NCI-H526 treated with DMSO at 0.1 percent for 48 hours (cell line): ENCODE data around the gene GLT6D1.
"Not testable (repeated sequence)": the region's sequence is repeated elsewhere in the genome, so short reads cannot be mapped to it uniquely, and the experiment has no call there.

Experiments
- DNase-seq: peaks from one replicate; lab custom pipeline; 2025; lab: John Stamatoyannopoulos, UW

Gene GLT6D1

DNA sequence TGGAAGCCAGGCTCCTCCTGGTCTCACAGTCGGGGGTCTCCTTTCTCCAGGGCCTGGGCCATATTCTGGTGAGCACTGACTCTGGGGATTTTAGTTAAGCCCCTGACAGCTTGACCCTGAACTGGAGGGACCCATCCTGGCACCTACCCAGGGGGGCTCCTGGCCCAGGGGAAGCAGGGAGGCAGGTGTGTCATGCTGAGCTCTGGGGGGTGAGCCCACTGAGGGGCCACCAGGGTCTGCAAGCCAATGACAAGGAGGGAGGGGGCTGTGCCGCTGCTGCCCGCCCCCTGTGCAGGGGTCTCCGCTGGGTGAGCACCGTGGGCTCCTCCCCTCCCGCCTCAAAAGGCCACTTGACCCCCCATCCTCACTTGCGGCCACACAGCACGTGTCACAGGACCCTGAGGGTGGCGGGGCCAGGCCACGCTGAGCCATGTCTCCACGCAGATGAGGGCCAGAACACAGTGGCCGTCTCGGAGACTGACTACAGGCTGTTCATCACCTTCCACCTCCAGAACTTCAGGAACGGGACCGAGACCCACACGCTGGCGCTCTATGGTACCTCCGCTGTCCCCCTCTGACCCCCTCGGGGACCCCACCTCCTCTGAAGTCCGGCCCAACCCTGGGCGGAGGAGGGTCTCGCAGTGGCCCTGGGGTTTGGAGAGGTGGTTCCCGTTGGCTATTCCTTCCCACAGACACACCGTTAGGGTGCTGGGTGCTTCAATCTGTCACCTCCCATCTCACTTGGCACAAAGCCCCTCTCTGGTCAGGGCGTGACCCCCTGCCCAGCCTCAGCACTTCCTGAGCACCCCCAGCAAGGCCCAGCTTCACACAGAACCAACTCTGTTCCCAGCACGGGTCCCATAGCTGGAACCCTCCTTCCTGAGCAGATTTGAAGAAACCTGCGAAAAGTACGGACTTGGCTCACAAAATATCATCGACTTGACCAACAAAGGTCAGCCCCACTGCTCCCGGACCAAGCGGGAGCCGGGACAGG is 25.8 kb upstream of the GLT6D1 start:
- no peak for DNase-seq

DNA sequence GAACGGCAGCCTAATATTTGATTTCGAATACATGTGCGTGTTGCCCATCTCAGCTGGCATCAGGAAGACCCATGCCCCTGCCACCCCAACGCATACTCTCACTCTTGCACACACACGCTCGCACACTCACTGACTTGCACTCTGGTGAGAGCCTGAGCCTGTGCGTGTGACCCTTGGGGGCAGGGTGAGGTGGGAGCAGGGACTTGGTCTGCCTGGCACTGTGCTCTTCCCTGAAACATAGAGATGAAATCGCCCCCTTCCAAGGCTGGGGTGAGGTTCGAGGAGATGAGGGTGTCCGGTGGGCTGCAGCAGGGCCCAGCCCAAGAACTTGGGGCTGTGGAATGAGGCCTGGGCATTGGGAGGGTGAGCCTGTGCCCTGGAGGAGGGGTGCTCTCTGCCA is 24.9 kb upstream of the GLT6D1 start:
- no peak for DNase-seq

DNA sequence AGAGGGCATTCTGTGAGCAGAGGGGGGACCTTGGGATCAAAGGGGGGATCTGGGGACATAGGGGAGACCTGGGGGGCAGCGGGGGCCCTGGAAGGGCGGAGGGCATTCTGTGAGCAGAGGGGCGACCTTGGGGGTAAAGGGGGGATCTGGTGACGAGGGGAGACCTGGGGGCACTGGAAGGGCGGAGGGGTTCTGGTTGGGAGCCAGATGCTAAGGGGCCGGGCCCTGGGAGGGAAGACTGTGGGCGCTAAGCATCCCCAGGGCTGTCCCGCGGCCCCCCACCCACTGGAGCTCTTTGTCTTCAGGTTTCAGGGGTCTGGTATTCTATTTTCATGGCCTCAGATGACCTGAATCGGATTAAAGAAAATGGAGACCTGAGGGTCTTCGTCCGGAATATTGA is 24.5 kb upstream of the GLT6D1 start:
- DNase-seq, result no peak

DNA sequence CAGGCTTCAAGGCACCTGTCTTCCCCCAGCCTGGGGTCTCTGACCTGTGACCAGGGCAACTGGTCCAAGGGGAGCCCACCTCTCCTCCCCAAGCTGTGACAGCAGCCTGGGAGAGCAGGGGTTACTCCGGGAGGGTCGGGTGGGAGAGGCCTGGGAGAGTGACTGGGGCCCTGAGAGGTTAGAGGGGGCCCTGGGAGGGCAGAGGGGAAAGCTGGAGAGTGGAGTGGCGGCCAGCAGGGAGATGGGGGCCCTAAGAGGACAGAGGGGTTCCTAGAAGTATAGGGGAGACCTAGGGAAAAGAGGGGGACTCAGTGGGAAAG is 24.1 kb upstream of the GLT6D1 start:
- no peak for DNase-seq

DNA sequence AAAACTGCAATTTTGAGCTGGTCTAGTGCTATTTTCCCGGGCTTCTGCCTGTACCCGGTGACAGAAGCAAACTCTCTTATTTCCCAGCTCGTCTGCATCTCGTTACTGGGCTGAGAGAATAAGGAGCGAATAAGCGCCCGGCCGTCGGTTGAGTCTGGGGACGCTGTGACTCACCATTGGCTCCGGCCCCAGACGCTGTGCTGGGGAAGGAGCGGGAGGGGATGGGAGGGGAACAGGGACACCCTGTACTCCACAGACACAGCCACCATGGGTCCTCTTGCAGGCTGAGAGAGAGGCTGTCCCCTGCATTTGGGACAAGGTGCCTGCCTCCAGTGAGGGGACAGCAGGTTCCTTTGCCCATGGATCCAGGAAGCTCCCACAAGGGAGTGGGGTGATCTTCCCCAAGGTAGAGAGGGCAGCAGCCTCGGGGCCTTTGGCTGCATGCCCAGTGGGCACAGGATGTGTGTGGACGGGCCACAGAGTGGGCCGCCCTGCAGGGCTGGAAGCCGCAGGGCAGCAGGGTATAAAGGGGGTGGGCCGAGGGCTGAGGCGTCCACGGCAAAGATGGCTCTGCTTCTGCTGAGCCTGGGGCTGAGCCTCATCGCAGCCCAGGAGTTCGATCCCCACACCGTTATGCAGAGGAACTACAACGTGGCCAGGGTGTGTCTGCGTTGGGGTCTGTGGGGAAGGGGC is 23.6 kb upstream of the GLT6D1 start, which contains the start of gene LCN9:
TSS of gene LCN9 (plus strand) at position 552 of the 693 bp plus-strand sequence. CDS start at position 565, 13 bp downstream.
- no peak for DNase-seq

DNA sequence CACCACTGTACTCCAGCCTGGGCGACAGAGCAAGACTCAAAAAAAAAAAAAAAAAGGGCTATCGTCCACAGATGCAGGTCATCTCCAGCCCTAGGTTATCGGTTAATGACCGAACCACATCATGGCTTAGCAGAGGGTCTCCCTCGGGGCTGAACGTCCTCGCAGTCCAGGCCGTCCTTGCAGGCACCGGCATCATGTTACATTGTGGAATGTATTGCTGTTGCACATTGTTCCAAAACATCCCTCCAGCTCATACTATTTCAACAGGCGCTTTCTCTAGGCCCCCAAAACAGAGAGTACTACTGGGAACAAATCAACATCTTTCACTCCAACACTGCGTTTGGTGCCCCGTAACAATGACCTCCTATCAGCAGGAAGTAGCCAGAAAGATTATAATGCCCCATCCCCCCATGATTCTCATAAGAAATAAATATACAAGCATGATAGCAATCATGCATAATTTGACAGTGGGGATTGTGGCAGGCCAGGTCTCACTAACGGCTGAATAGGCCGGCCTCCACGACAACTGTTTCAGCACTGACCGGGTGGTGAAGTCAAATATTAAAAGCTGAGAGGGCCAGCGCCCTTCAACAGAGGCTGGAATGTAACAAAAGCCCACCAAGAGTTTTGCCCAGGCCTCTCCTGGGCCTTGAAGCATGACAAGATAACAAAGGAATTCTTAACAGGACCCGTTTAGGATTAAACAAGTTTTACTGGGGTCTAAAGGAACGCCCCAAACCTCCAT is 22.6 kb upstream of the GLT6D1 start:
- no peak for DNase-seq

DNA sequence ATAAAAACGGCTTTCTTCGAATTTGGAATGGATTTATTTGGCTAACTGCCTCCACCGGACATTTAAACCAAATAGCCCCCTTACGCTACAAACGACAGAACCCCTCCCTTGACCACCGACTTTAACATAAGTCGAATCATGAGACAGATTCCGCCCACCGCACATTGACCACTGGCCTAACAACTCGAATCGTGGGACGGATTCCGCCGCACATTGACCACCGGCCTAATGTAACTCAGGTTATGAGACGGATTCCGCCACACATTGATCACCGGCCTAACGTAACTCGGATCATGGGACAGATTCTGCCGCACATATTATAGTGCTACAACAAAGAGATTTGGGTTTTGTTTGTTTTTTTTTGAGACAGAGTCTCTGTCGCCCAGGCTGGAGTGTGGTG is 21.1 kb upstream of the GLT6D1 start:
- DNase-seq, result no peak

DNA sequence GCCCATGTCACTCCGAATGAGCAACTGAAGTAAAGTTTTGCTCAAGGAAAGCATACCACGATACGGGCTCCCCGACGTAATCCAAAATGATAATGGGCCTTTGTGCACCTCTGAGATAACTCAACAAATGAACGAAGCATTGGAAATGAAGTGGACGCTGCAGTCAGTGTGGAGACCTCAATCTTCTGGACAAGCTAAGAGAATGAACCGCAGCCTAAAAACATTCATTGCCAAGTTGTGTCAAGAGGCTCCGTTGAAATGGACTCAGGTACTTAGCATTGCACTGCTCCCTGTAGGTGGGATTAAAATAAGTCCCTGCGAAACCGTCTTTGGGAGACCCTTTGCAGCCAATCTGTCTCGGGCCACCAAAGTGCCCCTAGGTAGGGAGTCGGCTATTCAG is 19.9 kb upstream of the GLT6D1 start:
- DNase-seq, result no peak

DNA sequence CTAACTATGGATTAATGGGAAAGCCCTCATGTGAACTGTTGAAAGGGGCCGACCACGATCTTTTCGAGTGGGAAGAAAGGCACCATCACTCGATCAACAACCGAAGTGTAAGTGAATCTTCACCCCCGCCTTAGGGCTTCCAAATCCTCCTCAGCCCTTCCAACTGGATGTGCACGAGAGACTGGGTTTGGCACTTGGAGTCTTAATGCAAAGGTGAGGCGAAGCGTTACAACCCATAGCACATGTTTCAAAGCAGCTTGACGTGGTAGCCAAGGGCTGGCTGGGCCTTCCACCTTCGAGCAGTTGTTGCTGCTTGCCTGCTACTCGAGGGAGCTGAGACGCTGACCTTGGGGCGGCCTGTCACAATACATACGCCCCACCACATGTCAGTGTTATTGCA is 18.1 kb upstream of the GLT6D1 start:
- no peak for DNase-seq

DNA sequence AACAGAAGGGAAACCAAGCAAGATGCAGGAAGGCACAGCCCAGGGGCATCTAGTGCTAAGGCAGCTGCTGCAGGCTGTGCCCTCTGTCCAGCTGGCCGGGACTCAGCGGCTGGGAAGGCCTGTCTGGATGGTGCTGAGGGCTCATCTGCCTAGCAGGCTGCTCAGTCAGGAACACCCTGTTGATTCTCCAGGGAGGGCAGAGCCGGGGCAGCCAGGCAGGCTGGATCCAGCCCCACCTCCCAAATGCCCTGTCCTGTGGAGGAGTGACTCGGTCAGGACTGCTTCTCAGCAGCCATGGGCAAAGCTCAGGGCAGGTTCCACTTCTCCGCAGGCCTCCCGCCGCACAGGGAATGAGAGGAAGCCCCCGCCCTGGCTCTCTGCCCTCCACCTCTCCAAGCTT is 16.0 kb upstream of the GLT6D1 start:
- DNase-seq, result no peak

DNA sequence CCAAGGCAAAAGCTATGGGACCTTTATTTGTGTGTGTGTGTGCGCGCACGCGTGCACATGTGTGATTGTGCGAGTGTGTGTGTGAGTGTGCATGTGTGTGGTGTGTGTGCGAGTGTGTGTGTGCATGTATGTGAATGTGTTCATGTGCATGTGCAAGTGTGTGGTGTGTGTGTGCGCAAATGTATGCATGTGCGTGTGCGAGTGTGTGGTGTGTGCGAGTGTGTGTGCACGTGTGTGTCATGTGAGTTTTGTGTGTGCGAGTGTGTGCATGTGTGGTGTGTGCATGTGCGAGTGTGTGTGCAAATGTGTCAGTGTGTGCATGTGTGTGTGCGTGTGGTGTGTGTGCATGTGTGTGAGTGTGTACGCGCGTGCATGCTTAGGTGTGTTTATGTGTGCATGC is 11.1 kb upstream of the GLT6D1 start:
- no peak for DNase-seq

DNA sequence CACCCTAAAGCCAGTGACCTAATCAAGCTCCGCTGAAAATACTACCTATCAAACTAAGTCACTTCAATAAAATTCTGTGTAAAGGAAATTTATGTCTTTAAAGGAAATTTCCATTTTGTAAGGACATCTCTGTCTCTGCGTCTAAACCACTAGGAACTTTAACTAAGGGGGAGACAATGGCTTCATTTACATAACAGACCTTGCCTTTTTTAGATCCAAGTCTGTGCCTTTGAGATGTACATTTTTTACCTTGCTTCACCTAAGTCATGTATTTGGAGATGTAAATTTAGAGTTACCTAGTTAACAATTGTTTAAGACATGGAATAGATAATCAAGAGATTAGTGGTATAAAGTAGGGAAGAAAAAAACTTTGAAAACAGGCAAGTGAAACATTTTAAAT is 10.2 kb upstream of the GLT6D1 start:
- DNase-seq, result no peak

DNA sequence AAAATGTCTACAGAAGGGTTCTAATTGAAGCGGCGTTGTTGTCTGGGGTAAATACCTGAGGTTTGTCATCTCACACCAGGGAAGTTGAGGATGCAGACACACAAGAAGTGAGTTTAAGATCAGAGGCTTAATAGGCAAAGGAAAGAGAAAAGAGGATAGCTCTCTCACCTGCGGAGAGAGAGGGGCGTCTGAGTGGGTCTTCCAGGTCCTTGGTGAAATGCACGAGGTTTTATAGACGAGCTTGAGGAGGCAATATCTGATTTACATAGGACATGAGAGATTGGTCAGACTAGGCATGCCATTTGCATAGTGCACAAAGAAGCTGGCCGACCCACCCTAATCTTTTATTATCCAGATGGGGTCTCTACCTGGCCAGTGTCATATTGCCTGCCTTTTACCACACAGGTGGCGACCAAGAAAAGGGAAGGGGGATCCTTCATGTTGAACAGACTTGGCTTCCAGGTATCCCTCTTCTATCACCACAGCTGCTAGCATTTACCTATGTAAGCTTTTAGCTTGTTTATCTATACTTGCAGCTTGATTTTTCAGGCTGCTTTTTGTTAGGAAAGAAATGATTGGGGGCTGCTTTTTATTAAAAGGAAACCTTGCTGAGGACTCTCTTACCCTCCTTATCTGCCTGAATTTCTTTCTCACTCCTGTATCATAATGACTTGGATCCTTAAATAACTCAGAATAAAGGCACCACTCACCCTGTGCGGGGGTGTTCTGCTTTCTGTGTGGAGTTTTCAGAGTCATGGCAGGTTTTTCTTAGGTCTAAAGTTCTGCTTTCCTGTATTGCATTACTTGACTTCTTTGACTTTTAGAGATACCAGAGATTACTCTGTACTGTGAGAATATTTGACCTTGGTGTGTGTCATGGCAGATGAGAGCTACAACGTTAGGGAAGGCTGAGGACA is 9.4 kb upstream of the GLT6D1 start:
- DNase-seq, result no peak

DNA sequence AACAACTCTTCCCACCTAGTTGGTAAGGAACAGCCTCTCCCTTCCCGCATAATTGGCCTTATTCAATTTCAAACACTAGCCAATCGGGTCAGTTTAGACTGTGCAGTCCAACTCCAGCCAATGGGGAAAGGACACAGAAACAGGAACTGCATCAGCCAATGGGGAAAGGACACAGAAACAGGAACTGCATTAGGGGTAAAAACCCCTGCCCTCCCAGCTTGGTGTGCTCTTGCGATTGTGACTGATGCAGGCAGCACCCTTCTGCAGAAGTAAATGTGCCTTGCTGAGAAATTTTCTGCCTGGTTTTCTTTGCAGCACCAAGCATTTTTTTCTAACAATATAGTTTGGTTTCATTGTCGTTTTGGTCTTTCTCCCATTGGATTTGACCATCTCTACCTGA is 8.5 kb upstream of the GLT6D1 start:
- no peak for DNase-seq

DNA sequence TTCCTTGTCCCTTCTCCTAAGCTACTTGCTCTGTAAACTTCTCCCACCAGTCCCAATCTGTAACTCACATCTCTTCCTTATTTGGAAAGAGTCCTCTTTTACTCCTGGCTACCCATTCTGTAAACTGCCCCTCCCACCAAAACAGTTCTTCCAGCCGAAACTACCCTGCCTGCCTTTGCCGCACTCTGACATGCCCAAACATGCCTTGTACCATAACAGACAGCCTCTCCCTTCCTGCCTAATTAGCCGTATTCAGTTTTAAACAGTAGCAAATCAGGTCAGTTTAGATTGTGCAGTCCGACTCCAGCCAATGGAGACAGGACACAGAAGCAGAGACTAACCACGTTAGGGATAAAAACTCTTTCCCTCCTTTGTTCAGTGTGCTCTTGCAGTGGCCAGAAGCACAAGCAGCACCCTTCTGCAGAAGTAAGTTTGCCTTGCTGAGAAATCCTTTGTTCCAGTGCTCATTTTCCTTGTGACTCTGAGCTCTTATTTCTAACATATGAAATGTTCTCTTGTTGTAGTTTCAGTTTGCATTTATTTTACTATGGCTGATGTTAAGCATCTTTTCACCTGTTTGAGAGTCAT is 5.4 kb upstream of the GLT6D1 start:
- DNase-seq, result no peak

DNA sequence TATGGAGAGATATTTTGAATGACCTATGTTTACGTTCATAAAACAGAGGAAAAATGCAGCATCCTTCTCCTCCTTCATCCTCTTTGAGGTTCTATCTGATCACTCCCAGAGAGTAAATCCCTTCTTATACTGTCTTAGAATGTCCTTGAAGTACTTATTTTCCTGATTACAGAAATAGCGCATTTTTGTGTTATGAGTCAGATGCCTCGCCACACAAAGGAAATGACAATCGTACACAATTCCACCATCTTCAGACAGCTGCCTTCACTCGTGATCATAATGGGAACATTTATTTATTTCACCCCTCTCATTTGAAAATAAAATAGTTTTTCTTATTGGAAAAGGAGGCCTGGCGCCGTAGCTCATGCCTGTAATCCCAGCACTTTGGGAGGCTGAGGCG is 2.4 kb upstream of the GLT6D1 start:
- no peak for DNase-seq

DNA sequence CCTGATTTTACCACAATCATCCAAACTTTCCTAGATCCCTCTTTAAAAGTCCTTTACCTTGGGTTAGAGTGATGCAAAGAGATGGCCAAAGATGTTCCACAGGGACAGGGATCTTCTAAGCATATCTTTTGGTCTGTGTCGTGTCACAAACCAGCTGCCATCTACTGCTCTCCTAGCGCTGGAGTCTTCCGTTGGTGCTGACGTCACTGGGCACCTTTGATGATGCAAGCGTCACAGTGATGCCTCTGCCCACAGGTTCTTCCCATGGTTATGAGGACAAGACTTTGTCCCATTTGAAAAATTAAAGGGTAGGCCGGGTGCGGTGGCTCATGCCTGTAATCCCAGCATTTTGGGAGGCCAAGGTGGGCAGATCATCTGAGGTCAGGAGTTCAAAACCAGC is 1.7 kb upstream of the GLT6D1 start:
- DNase-seq, result no peak

DNA sequence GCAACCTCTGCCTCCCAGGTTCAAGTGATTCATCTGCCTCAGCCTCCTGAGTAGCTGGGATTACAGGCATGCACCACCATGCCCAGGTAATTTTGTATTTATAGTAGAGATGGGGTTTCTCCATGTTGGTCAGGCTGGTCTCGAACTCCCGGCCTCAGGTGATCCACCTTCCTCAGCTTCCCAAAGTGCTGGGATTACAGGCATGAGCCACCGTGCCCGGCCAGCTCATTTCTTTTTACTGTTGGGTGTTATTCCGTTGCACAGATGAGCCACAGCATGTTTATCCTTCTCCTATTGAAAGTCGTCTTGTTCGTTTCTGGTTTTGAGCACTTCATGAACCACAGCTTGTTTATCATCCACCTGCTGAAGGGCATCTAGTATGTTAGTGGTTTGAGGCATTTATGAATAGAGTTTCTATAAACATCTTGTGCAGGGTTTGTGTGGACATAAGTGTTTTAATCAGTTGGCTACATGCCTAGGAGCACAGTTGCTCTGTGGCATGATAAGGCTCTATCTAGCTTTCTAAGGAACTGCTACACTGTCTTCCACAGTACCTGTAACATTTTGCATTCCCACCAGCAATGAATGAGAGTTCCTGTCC is 2.3 kb downstream of the GLT6D1 start:
- not testable (repeated sequence) for DNase-seq

DNA sequence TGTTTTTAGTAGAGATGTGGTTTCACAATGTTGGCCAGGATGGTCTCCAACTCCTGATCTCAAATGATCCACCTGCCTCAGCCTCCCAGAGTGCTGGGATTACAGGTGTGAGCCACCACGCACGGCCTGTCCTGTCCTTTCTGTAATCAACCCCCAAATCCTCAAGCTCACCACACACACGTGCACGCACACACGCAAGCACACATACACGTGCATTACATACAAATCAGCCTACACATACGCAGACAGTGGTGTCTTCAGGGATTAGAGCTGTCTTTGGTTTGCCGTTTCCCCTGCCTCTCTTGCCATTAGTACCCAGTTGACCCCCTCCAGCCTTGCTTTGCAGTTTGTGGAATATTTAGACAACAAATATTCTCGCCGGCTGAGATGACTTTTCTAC is 6.5 kb downstream of the GLT6D1 start:
- DNase-seq, result no peak

DNA sequence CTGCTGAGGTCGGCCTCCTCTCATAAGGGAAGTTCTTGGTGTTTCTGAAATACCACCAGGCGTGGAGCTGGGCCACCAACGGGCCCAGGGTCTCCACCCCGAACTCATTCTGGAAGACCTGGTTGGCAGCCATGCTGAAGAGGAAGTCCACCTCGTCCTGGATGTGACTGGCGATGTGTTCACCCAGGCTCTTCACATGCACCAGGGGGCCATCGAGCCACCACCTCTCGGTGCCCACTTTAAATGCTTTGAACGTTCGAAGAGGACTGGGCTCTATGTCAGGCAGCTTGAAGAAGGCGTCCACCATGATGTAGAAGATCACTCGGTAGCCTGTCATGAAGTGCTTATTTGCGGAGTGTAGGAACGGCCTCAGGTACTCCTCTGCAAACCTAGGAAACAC is 15.1 kb downstream of the GLT6D1 start:
- DNase-seq, result no peak
